ENCODE results near the gene TSPAN32. TPM values are rescaled to one million over a fixed set of nuclear protein-coding genes. Genes with fewer than 3 reads are reported as not detected.
A peak's percentile ranks its signal among the peaks of the same experiment; 100 is the strongest.

Gene TSPAN32
- total RNA-seq, 2 experiments from 2014 or later: 49.5 to 52.3 TPM

DNA sequence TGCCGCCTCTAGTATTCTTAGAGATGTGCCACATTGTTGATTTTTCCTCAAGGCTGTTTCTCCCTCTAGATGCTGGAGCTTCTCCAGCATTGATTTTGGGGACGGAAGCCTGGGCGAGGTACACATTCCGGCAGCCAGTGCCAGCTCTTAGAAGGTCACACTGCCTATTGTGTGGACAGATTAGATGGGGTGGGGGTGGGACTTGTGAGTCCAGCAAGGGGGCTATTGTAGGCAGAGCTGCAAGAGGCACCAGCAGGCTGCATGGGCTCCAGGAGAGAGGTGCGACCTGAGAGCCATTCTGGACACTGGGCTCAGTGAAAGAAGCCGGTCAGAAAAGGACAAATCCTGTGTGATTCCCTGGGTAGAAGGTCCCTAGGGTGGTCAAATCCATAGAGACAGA is 12.5 kb upstream of the TSPAN32 start:
- H3K4me1 Mint-ChIP-seq: peaks cover 5% of the 10 kb centered on the region
- DNase-seq (no peak), ATAC-seq (ENCODE audit: low read depth) (no peak)
- no peak overlapping the region for H3K4me3 Mint-ChIP-seq
- POLR2A ChIA-PET: no interaction called here
- no peaks in the 10 kb centered on the region for H3K36me3 Mint-ChIP-seq
- H3K27me3 Mint-ChIP-seq: peaks cover 5% of the 10 kb centered on the region
- no peak overlapping the region for H3K27ac Mint-ChIP-seq
- H3K9me3 Mint-ChIP-seq: no peaks in the 10 kb centered on the region

GRCh38 chr11:2289859-2290258 is 12.0 kb upstream of the TSPAN32 start:
- Mint-ChIP-seq H3K4me3 (no peak overlapping the region), H3K27ac (no peak overlapping the region), H3K36me3 (no peaks in the 10 kb centered on the region)

DNA sequence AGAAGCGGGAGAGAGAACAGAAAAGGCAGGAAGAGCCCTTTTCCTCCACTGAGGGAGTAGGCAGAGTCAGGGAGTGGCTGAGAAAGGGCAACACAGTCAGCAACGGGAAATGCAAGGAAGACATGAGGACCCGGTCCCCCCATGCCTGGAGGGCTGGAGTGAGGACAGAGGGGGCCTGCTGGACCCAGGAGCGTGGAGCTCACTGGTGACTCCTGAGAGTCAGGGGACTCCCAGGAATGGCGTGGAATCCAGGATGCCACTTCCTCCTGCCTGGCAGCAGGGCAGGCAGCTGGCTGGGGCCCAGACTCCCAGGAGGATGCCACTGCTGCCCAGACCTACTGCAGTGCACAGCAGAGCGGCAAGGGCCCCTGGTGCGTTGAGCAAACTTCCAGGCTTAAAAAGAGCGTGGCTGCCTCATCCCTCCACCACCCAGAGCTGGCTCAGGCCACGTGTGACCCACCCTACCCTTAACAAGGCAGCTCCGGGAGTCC is 11.4 kb upstream of the TSPAN32 start:
- Mint-ChIP-seq H3K36me3 (no peaks in the 10 kb centered on the region), H3K9me3 (no peaks in the 10 kb centered on the region), H3K27me3 (peaks cover 5% of the 10 kb centered on the region), H3K4me3 (no peak overlapping the region), H3K4me1 (peaks cover 10% of the 10 kb centered on the region), H3K27ac (no peak overlapping the region)
- ATAC-seq (ENCODE audit: low read depth) (no peak), DNase-seq (no peak)
- POLR2A ChIA-PET: no interaction called here

More at GRCh38 chr11:2289859-2290258, 12.0 kb upstream of the TSPAN32 start:
- H3K9me3 Mint-ChIP-seq: no peaks in the 10 kb centered on the region
- no peak for DNase-seq
- H3K27me3 Mint-ChIP-seq: peaks cover 5% of the 10 kb centered on the region
- POLR2A ChIA-PET: no interaction called here
- no peak for ATAC-seq (ENCODE audit: low read depth)
- peaks cover 9% of the 10 kb centered on the region for H3K4me1 Mint-ChIP-seq

DNA sequence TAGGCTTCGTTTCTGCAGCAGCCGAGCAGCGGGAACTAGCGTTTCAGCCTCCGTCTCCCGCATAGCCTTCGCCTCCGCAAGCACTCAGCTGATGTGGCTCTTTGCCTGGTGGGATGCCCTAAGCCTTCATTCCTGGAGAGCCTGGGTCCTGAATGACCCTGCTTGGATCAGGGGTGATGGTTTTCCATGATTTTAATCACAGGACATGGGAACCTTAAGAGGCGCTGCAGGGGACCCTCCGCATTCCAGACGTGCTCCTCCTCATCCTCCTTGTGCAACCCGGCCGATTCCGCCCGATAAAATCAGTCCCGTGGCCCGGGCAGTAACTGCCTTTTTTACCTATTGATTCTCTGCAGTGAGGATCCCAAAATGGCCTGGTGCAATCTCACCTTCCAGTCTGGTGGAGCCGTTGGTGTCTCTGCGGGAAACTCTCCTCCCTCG is 8.3 kb upstream of the TSPAN32 start:
- peaks cover 8% of the 10 kb centered on the region for H3K36me3 Mint-ChIP-seq
- H3K27me3 Mint-ChIP-seq: peaks cover 5% of the 10 kb centered on the region
- peaks cover 14% of the 10 kb centered on the region for H3K4me1 Mint-ChIP-seq
- POLR2A ChIA-PET: no interaction called here
- H3K4me3 Mint-ChIP-seq: no peak overlapping the region
- DNase-seq (no peak), ATAC-seq (ENCODE audit: low read depth) (no peak)
- no peak overlapping the region for H3K27ac Mint-ChIP-seq
- no peaks in the 10 kb centered on the region for H3K9me3 Mint-ChIP-seq

- Mint-ChIP-seq H3K36me3 (peaks cover 9% of the 10 kb centered on the region), H3K9me3 (no peaks in the 10 kb centered on the region), H3K27me3 (peaks cover 5% of the 10 kb centered on the region), H3K4me1 (peaks cover 15% of the 10 kb centered on the region), H3K4me3 (no peak overlapping the region), H3K27ac (no peak overlapping the region)
- POLR2A ChIA-PET: interaction anchor here (1.4 kb wide), 1 partner anchor 83 kb away, joined by 3 read pairs; the partner anchor contains the start of gene CD81
- no peak for ATAC-seq (ENCODE audit: low read depth)
- DNase-seq: no peak
These were observed 7.6 kb upstream of the TSPAN32 start for GRCh38 chr11:2293984-2294925.

GRCh38 chr11:2294926-2295290 is 6.9 kb upstream of the TSPAN32 start:
- Mint-ChIP-seq H3K36me3 (peaks cover 13% of the 10 kb centered on the region), H3K4me1 (peaks cover 21% of the 10 kb centered on the region), H3K4me3 (no peak overlapping the region), H3K27ac (no peak overlapping the region), H3K27me3 (peaks cover 5% of the 10 kb centered on the region), H3K9me3 (no peaks in the 10 kb centered on the region)
- no peak for DNase-seq
- ATAC-seq (ENCODE audit: low read depth): no peak
- POLR2A ChIA-PET: interaction anchor here (1.4 kb wide), 1 partner anchor 82 kb away, joined by 3 read pairs; the partner anchor contains the start of gene CD81

- POLR2A ChIA-PET: interaction anchor here (0.5 to 0.8 kb wide), 2 partner anchors 28 to 98 kb away, joined by 3 read pairs; no protein-coding TSS in a partner anchor
- Mint-ChIP-seq H3K36me3 (peaks cover 13% of the 10 kb centered on the region), H3K27ac (no peak overlapping the region), H3K27me3 (peaks cover 5% of the 10 kb centered on the region), H3K4me3 (no peak overlapping the region), H3K4me1 (peaks cover 22% of the 10 kb centered on the region), H3K9me3 (no peaks in the 10 kb centered on the region)
- DNase-seq (no peak), ATAC-seq (ENCODE audit: low read depth) (no peak)
These were observed 5.6 kb upstream of the TSPAN32 start for GRCh38 chr11:2295971-2296912.

- Mint-ChIP-seq H3K4me1 (peaks cover 26% of the 10 kb centered on the region), H3K9me3 (no peaks in the 10 kb centered on the region), H3K27ac (no peak overlapping the region), H3K27me3 (peaks cover 5% of the 10 kb centered on the region), H3K4me3 (no peak overlapping the region), H3K36me3 (peaks cover 18% of the 10 kb centered on the region)
- DNase-seq (no peak), ATAC-seq (ENCODE audit: low read depth) (no peak)
- POLR2A ChIA-PET: interaction anchor here (0.8 kb wide), 1 partner anchor 29 kb away, joined by 3 read pairs; no protein-coding TSS in a partner anchor
These were observed 4.7 kb upstream of the TSPAN32 start for GRCh38 chr11:2296913-2297622.

- Mint-ChIP-seq H3K27me3 (peaks cover 5% of the 10 kb centered on the region), H3K36me3 (peaks cover 18% of the 10 kb centered on the region), H3K9me3 (no peaks in the 10 kb centered on the region), H3K27ac (no peak overlapping the region), H3K4me3 (no peak overlapping the region), H3K4me1 (peaks cover 27% of the 10 kb centered on the region)
- POLR2A ChIA-PET: no interaction called here
- DNase-seq: no peak
- no peak for ATAC-seq (ENCODE audit: low read depth)
These were observed 4.2 kb upstream of the TSPAN32 start for GRCh38 chr11:2297623-2298030.

- no peaks in the 10 kb centered on the region for H3K9me3 Mint-ChIP-seq
- H3K4me1 Mint-ChIP-seq: peaks cover 28% of the 10 kb centered on the region
- POLR2A ChIA-PET: interaction anchor here (0.6 kb wide), 1 partner anchor 81 kb away, joined by 3 read pairs; no protein-coding TSS in a partner anchor
- H3K36me3 Mint-ChIP-seq: peaks cover 18% of the 10 kb centered on the region
- H3K27ac Mint-ChIP-seq: no peak overlapping the region
- ATAC-seq (ENCODE audit: low read depth) (no peak), DNase-seq (no peak)
- no peak overlapping the region for H3K4me3 Mint-ChIP-seq
- H3K27me3 Mint-ChIP-seq: peaks cover 5% of the 10 kb centered on the region
These were observed 3.5 kb upstream of the TSPAN32 start for GRCh38 chr11:2298131-2298794.

- H3K36me3 Mint-ChIP-seq: peaks cover 18% of the 10 kb centered on the region
- H3K27me3 Mint-ChIP-seq: no peaks in the 10 kb centered on the region
- H3K4me1 Mint-ChIP-seq: peaks cover 28% of the 10 kb centered on the region
- DNase-seq (peak; percentile 62), ATAC-seq (ENCODE audit: low read depth) (no peak)
- peak overlapping the region; percentile 85 for H3K4me3 Mint-ChIP-seq
- peak overlapping the region; percentile 86 for H3K27ac Mint-ChIP-seq
- POLR2A ChIA-PET: interaction anchor here (0.6 to 0.8 kb wide), 2 partner anchors 80 to 113 kb away, joined by 3 read pairs; no protein-coding TSS in a partner anchor
- no peaks in the 10 kb centered on the region for H3K9me3 Mint-ChIP-seq
These were observed 2.7 kb upstream of the TSPAN32 start for GRCh38 chr11:2298795-2299761.
